ENCODE results near the gene ZNF892. TPM values are rescaled to one million over a fixed set of nuclear protein-coding genes. Genes with fewer than 3 reads are reported as not detected.
A peak's percentile ranks its signal among the peaks of the same experiment; 100 is the strongest.

The ZNF892 gene
- total and polyA plus RNA-seq, 2 of the 13 experiments (the other 11 are each of a cell fraction or from before 2014, with no cell fraction given): not detected

DNA sequence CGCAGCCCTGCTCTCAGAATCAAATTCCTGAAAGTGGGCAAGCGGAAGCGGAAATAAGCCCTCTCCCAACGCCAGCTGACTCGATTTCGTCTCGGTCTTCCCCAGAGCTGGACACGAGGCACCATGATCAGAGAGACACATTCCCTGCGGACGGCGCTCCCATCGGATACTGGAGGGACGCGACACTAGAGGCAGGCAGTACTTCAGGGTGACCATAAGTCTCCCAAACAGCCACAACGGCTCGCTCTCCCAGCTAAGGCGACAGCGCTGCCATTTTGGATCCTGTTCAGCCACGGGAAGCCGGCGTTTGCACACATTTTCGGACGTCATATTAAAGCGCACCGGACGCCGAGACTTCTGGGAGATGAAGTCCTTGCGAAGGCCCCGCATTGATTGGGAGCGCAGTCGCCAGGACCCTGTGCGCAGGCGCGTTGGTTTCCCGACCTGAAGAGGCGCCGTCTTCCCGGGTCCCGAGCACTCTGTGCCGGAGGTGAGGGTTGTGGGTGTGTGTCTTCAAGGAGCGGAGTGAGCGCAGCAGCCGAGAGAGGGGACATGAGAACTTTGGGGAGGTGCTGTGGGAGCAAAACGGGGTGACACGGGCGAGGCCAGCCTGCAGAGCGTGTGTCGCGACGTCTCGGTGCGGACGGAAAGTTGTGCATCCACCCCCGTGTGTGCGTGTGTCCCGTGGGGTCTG, 41.8 kb upstream of the ZNF892 start, which contains the start of gene ZNF2 (continued):
- TF ChIP-seq, protein P1, sequence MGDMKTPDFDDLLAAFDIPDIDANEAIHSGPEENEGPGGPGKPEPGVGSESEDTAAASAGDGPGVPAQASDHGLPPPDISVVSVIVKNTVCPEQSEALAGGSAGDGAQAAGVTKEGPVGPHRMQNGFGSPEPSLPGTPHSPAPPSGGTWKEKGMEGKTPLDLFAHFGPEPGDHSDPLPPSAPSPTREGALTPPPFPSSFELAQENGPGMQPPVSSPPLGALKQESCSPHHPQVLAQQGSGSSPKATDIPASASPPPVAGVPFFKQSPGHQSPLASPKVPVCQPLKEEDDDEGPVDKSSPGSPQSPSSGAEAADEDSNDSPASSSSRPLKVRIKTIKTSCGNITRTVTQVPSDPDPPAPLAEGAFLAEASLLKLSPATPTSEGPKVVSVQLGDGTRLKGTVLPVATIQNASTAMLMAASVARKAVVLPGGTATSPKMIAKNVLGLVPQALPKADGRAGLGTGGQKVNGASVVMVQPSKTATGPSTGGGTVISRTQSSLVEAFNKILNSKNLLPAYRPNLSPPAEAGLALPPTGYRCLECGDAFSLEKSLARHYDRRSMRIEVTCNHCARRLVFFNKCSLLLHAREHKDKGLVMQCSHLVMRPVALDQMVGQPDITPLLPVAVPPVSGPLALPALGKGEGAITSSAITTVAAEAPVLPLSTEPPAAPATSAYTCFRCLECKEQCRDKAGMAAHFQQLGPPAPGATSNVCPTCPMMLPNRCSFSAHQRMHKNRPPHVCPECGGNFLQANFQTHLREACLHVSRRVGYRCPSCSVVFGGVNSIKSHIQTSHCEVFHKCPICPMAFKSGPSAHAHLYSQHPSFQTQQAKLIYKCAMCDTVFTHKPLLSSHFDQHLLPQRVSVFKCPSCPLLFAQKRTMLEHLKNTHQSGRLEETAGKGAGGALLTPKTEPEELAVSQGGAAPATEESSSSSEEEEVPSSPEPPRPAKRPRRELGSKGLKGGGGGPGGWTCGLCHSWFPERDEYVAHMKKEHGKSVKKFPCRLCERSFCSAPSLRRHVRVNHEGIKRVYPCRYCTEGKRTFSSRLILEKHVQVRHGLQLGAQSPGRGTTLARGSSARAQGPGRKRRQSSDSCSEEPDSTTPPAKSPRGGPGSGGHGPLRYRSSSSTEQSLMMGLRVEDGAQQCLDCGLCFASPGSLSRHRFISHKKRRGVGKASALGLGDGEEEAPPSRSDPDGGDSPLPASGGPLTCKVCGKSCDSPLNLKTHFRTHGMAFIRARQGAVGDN (CRISPR knock-in tag; IDR thresholded peaks at IDR 0.05): peak; percentile 99
- TF ChIP-seq ZNF530 (CRISPR knock-in tag; IDR thresholded peaks at IDR 0.05; ENCODE audit: low read depth) (no peak), NCOA5 (CRISPR knock-in tag; IDR thresholded peaks at IDR 0.05) (no peak), ARNTL (CRISPR knock-in tag; IDR thresholded peaks at IDR 0.05) (peak; percentile 66), ZNF782 (CRISPR knock-in tag; IDR thresholded peaks at IDR 0.05; ENCODE audit: borderline replicate concordance) (peak; percentile 48; the same call in 1 of the 2 replicates), KLF15 (CRISPR knock-in tag; IDR thresholded peaks at IDR 0.05; ENCODE audit: borderline replicate concordance) (no peak), EZH2 (conservative IDR thresholded peaks at IDR 0.05; ENCODE audit: low read depth, low read length) (no peak), ATM (IDR thresholded peaks at IDR 0.05; ENCODE audit: borderline replicate concordance) (no peak), ZNF781 (CRISPR knock-in tag; IDR thresholded peaks at IDR 0.05; ENCODE audit: borderline replicate concordance, not compliant biosample characterization) (peak; percentile 97), ZNF607 (CRISPR knock-in tag; IDR thresholded peaks at IDR 0.05; ENCODE audit: borderline replicate concordance) (peak; percentile 94), REST (IDR thresholded peaks at IDR 0.05; ENCODE audit: borderline replicate concordance in 1 of 2, low read depth in 1 of 2, low read length in 2 of 2) (no peak), ZNF678 (CRISPR knock-in tag; IDR thresholded peaks at IDR 0.05) (peak; percentile 54; the same call in 1 of the 2 replicates)
- TF ChIP-seq, protein P2, sequence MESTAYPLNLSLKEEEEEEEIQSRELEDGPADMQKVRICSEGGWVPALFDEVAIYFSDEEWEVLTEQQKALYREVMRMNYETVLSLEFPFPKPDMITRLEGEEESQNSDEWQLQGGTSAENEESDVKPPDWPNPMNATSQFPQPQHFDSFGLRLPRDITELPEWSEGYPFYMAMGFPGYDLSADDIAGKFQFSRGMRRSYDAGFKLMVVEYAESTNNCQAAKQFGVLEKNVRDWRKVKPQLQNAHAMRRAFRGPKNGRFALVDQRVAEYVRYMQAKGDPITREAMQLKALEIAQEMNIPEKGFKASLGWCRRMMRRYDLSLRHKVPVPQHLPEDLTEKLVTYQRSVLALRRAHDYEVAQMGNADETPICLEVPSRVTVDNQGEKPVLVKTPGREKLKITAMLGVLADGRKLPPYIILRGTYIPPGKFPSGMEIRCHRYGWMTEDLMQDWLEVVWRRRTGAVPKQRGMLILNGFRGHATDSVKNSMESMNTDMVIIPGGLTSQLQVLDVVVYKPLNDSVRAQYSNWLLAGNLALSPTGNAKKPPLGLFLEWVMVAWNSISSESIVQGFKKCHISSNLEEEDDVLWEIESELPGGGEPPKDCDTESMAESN (CRISPR knock-in tag; conservative IDR thresholded peaks at IDR 0.05): peak; percentile 96
- TF ChIP-seq, protein P3, sequence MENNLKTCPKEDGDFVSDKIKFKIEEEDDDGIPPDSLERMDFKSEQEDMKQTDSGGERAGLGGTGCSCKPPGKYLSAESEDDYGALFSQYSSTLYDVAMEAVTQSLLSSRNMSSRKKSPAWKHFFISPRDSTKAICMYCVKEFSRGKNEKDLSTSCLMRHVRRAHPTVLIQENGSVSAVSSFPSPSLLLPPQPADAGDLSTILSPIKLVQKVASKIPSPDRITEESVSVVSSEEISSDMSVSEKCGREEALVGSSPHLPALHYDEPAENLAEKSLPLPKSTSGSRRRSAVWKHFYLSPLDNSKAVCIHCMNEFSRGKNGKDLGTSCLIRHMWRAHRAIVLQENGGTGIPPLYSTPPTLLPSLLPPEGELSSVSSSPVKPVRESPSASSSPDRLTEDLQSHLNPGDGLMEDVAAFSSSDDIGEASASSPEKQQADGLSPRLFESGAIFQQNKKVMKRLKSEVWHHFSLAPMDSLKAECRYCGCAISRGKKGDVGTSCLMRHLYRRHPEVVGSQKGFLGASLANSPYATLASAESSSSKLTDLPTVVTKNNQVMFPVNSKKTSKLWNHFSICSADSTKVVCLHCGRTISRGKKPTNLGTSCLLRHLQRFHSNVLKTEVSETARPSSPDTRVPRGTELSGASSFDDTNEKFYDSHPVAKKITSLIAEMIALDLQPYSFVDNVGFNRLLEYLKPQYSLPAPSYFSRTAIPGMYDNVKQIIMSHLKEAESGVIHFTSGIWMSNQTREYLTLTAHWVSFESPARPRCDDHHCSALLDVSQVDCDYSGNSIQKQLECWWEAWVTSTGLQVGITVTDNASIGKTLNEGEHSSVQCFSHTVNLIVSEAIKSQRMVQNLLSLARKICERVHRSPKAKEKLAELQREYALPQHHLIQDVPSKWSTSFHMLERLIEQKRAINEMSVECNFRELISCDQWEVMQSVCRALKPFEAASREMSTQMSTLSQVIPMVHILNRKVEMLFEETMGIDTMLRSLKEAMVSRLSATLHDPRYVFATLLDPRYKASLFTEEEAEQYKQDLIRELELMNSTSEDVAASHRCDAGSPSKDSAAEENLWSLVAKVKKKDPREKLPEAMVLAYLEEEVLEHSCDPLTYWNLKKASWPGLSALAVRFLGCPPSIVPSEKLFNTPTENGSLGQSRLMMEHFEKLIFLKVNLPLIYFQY (CRISPR knock-in tag; IDR thresholded peaks at IDR 0.05; ENCODE audit: borderline replicate concordance): peak; percentile 51; the same call in 1 of the 2 replicates
